Ishikawa (cell line): ENCODE results near the gene SCFD2.

Experiments
- CEBPB ChIP-seq: IDR thresholded peaks from 2 replicates; pipeline ENCODE4 v1.6.1; 2012
- EGR1 ChIP-seq: IDR thresholded peaks from 2 replicates; pipeline ENCODE4 v1.6.1; 2012
- EP300 ChIP-seq: IDR thresholded peaks from 2 replicates; pipeline ENCODE4 v1.6.1; 2012; ENCODE audit warnings: borderline replicate concordance
- FOXM1 ChIP-seq: IDR thresholded peaks from 2 replicates; pipeline ENCODE4 v1.6.1; 2012; ENCODE audit warnings: low read depth, borderline replicate concordance
- MAX ChIP-seq: IDR thresholded peaks from 2 replicates; pipeline ENCODE4 v1.6.1; 2012
- RAD21 ChIP-seq: IDR thresholded peaks from 2 replicates; pipeline ENCODE4 v1.6.1; 2012; ENCODE audit warnings: low read depth
- REST ChIP-seq: IDR thresholded peaks from 2 replicates; pipeline ENCODE4 v1.6.1; 2012; ENCODE audit warnings: low read depth, mild to moderate bottlenecking
- TAF1 ChIP-seq: IDR thresholded peaks from 2 replicates; pipeline ENCODE4 v1.6.1; 2012; ENCODE audit warnings: low read depth, mild to moderate bottlenecking
- TCF12 ChIP-seq: IDR thresholded peaks from 2 replicates; pipeline ENCODE4 v1.6.1; 2012; ENCODE audit warnings: low read depth
- TEAD4 ChIP-seq: IDR thresholded peaks from 2 replicates; pipeline ENCODE4 v1.6.1; 2012
- YY1 ChIP-seq: IDR thresholded peaks from 2 replicates; pipeline ENCODE4 v1.6.1; 2012; ENCODE audit warnings: low read depth
- ZBTB7A ChIP-seq: IDR thresholded peaks from 2 replicates; pipeline ENCODE4 v1.6.1; 2012; ENCODE audit warnings: low read depth

- TF ChIP-seq TAF1 (no peak), FOXM1 (no peak), EP300 (no peak), ZBTB7A (no peak), YY1 (no peak), EGR1 (no peak), MAX (no peak), TCF12 (no peak), RAD21 (no peak), TEAD4 (no peak), CEBPB (no peak), REST (no peak)
Observed at GRCh38 chr4:52956691-52957090, 409.2 kb downstream of the SCFD2 start.
